Ectodermal cell (in vitro differentiated cells): Measurements from ENCODE around the gene ANXA2R.
"Not testable (repeated sequence)": the region's sequence is repeated elsewhere in the genome, so short reads cannot be mapped to it uniquely, and the experiment has no call there.

Experiments used
- H3K27ac ChIP-seq: 2 replicates; pipeline ENCODE4 v1.7.0; 2013; ENCODE audit warnings: mild to moderate bottlenecking, low read depth, low read length; ENCODE audit not compliant: insufficient read depth, poor library complexity, severe bottlenecking
- H3K27me3 ChIP-seq: 2 replicates; pipeline ENCODE4 v1.7.0; 2013; ENCODE audit warnings: mild to moderate bottlenecking, low read length; ENCODE audit not compliant: insufficient read depth, control insufficient read depth, poor library complexity, severe bottlenecking
- H3K36me3 ChIP-seq: one replicate; pipeline ENCODE4 v1.7.0; 2013; ENCODE audit warnings: low read length; ENCODE audit not compliant: control insufficient read depth, insufficient read depth
- H3K4me1 ChIP-seq: one replicate; pipeline ENCODE4 v1.7.0; 2013; ENCODE audit warnings: low read length; ENCODE audit not compliant: control insufficient read depth, insufficient read depth
- H3K4me3 ChIP-seq: 2 replicates; pipeline ENCODE4 v1.7.0; 2013; ENCODE audit warnings: low read depth, low read length, control low read depth; ENCODE audit not compliant: insufficient read depth
- H3K9me3 ChIP-seq: 2 replicates; pipeline ENCODE4 v1.7.0; 2013; ENCODE audit warnings: mild to moderate bottlenecking, low read length, moderate library complexity; ENCODE audit not compliant: control insufficient read depth
- WGBS, 2 experiments: methylation state at CpG; one replicate each; pipeline ENCODE4 v1.1.7; 2013; ENCODE audit warnings: missing lambda C conversion rate in 2 of 2; 5-methylcytosine and 5-hydroxymethylcytosine counted together

The ANXA2R gene

GRCh38 chr5:43055098-43055497, 15.0 kb upstream of the ANXA2R start:
- H3K4me1 ChIP-seq, H3K27me3 ChIP-seq, H3K27ac ChIP-seq, H3K36me3 ChIP-seq, H3K9me3 ChIP-seq, H3K4me3 ChIP-seq: not testable (repeated sequence)
- 50 to 67% methylated on average over 1 of the region's 2 CpGs for WGBS, 2 experiments

- H3K36me3 ChIP-seq, result no peaks in the 10 kb centered on the region
- H3K9me3 ChIP-seq, result no peaks in the 10 kb centered on the region
- no peak overlapping the region for H3K27ac ChIP-seq
- H3K4me3 ChIP-seq, result no peak overlapping the region
- 82 to 90% methylated on average over 2 of the region's 2 CpGs for WGBS, 2 experiments
- H3K27me3 ChIP-seq, result peaks cover 2% of the 10 kb centered on the region
- H3K4me1 ChIP-seq, result no peaks in the 10 kb centered on the region
Observed at GRCh38 chr5:43051684-43052083, 11.6 kb upstream of the ANXA2R start.

- H3K4me1 ChIP-seq, result no peaks in the 10 kb centered on the region
- 93 to 98% methylated on average over 4 of the region's 4 CpGs for WGBS, 2 experiments
- H3K9me3 ChIP-seq, result no peaks in the 10 kb centered on the region
- H3K27me3 ChIP-seq, result peaks cover 15% of the 10 kb centered on the region
- H3K36me3 ChIP-seq, result no peaks in the 10 kb centered on the region
- no peak overlapping the region for H3K4me3 ChIP-seq
- H3K27ac ChIP-seq, result no peak overlapping the region
Observed at GRCh38 chr5:43050384-43050783, 10.3 kb upstream of the ANXA2R start.

DNA sequence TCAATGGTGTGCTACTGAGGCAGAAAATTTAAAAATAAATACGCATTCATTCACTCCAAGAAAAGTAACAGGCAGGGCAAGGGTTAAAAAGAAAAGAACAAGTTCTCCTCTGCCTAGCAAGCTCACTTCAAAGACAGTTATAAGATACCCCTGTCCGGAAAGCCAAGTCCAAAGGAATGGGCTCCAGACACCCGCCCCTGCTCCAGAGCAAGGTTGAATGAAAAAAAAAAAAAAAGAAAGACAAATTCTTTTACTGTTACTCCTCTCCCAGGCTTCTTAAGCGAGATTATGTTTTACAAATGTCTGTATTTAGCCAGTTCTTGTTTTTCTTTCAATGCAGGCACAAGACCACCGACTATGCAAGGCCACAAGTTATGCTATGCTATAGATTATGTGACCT, 9.1 kb upstream of the ANXA2R start:
- H3K9me3 ChIP-seq, result no peaks in the 10 kb centered on the region
- H3K4me1 ChIP-seq, result peaks cover 10% of the 10 kb centered on the region
- no peak overlapping the region for H3K4me3 ChIP-seq
- 82 to 87% methylated on average over 5 of the region's 5 CpGs for WGBS, 2 experiments
- H3K27ac ChIP-seq, result no peak overlapping the region
- peaks cover 26% of the 10 kb centered on the region for H3K27me3 ChIP-seq
- H3K36me3 ChIP-seq, result no peaks in the 10 kb centered on the region

DNA sequence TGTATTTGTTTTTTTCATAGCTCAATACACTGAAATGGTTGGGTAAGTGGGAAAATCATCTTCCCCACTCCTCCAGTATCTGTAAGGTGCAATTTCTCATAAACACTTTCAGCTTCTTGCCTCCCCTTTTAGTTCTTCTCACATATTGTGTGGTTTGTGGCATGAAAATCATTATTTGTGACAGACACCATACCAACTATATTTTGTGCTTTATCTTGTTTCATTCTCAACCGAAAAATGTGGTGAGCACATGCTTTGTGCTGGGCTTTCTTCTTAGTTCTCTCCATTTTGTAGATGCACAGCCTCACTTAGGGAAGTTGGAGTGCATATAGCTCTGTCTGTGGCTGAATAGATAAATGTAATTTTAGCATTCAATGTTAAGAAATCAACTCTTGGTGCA, 6.4 kb upstream of the ANXA2R start:
- Histone ChIP-seq H3K27me3 (peaks cover 50% of the 10 kb centered on the region), H3K36me3 (no peaks in the 10 kb centered on the region), H3K4me3 (no peak overlapping the region), H3K4me1 (peaks cover 12% of the 10 kb centered on the region), H3K9me3 (no peaks in the 10 kb centered on the region), H3K27ac (no peak overlapping the region)
- 87 to 90% methylated on average over 1 of the region's 1 CpG for WGBS, 2 experiments

GRCh38 chr5:43045236-43045635, 5.1 kb upstream of the ANXA2R start:
- peaks cover 16% of the 10 kb centered on the region for H3K4me1 ChIP-seq
- 4 to 5% methylated on average over 4 of the region's 4 CpGs for WGBS, 2 experiments
- H3K27ac ChIP-seq, result no peak overlapping the region
- no peaks in the 10 kb centered on the region for H3K36me3 ChIP-seq
- no peaks in the 10 kb centered on the region for H3K9me3 ChIP-seq
- H3K4me3 ChIP-seq, result no peak overlapping the region
- peaks cover 63% of the 10 kb centered on the region for H3K27me3 ChIP-seq

- peaks cover 16% of the 10 kb centered on the region for H3K4me1 ChIP-seq
- peak overlapping the region; percentile 16 for H3K4me3 ChIP-seq
- 4 to 5% methylated on average over 26 of the region's 26 CpGs for WGBS, 2 experiments
- H3K27me3 ChIP-seq, result peaks cover 71% of the 10 kb centered on the region
- H3K27ac ChIP-seq, result no peak overlapping the region
- H3K9me3 ChIP-seq, result no peaks in the 10 kb centered on the region
- no peaks in the 10 kb centered on the region for H3K36me3 ChIP-seq
Observed at GRCh38 chr5:43044181-43044914, 4.2 kb upstream of the ANXA2R start.

GRCh38 chr5:43043400-43043756, 3.3 kb upstream of the ANXA2R start:
- H3K4me3 ChIP-seq, result peak overlapping the region; percentile 44
- 3 to 4% methylated on average over 4 of the region's 7 CpGs for WGBS, 2 experiments
- H3K27me3 ChIP-seq, result peaks cover 80% of the 10 kb centered on the region
- no peaks in the 10 kb centered on the region for H3K9me3 ChIP-seq
- H3K27ac ChIP-seq, result no peak overlapping the region
- peaks cover 16% of the 10 kb centered on the region for H3K4me1 ChIP-seq
- H3K36me3 ChIP-seq, result no peaks in the 10 kb centered on the region

DNA sequence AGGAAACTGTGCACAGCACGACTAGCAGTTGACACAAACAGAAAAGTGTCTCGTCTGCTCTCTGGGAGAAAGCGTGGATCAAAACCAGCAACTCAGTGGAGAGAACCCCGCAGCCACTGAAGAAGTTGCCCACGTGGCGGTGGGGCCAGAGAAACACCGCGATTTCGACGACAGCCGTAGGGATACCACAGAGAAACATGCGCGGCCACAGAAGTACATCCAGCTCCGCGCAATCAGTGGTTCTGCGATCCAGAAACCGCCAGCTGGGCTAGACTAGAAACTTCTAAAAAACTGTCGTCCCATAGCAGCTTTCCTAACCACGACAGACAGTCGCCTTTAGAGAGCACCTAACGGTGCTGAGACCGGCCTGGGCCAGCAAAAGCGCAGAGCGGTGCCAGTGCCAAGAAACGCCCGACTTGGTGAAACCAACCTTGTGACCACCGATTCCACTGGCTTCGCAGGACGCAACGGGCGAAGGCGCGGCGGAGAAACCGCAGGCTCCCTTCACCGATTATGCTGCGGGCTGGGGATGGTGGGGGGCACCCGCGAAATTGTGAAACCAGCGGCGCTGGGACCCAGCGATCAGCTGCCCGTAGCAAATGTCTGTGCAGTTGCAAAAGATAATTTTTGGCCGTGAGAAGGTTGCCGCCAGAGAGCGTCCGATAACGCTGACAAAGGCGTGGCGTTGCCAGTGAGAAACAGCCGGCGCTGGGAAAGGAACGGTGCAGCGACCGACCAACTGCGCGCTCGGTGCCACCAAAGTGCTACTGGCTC, 2.7 kb upstream of the ANXA2R start:
- WGBS, 2 experiments, result 1 to 2% methylated on average over 58 of the region's 58 CpGs
- H3K27me3 ChIP-seq, result peaks cover 86% of the 10 kb centered on the region
- H3K27ac ChIP-seq, result peak overlapping the region; percentile 55
- no peaks in the 10 kb centered on the region for H3K9me3 ChIP-seq
- H3K4me3 ChIP-seq, result peak overlapping the region; percentile 44
- H3K36me3 ChIP-seq, result no peaks in the 10 kb centered on the region
- H3K4me1 ChIP-seq, result peaks cover 16% of the 10 kb centered on the region

DNA sequence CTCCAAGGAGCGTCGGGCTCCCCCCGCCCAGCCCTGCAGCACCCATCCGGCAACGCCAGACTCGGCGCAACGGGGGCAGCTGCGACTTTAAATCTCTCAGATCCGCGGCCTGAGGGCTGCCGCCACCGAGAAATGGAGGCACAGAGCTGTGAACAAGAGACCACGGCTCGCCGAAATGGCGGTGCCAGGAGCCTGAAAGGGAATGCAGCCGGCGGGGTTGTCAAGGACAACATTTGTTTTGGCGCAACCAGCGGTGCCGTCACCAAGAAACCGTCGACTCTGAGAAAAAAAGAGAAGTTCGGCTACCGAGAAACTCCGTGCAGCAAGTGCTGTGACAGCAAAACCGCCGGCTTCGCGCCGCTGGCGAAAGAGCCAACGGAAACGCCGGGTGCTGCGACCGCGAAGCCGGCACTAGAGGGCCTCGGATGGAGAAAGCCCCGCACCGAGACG, 2.1 kb upstream of the ANXA2R start:
- 0 to 1% methylated on average over 44 of the region's 44 CpGs for whole genome bisulfite sequencing, 2 experiments
- H3K27ac ChIP-seq, result peak overlapping the region; percentile 55

More for the DNA sequence above, 2.1 kb upstream of the ANXA2R start:
- Histone ChIP-seq H3K27me3 (peaks cover 92% of the 10 kb centered on the region), H3K36me3 (no peaks in the 10 kb centered on the region), H3K4me1 (peaks cover 16% of the 10 kb centered on the region), H3K9me3 (no peaks in the 10 kb centered on the region), H3K4me3 (peak overlapping the region; percentile 44)
